NCI-H774 (cell line): Measurements from ENCODE around the gene TBC1D25.
A peak's percentile ranks its signal among the peaks of the same experiment; 100 is the strongest.

Experiments
- DNase-seq: peaks from one replicate; lab custom pipeline; 2025; lab: John Stamatoyannopoulos, UW

Gene TBC1D25, protein sequence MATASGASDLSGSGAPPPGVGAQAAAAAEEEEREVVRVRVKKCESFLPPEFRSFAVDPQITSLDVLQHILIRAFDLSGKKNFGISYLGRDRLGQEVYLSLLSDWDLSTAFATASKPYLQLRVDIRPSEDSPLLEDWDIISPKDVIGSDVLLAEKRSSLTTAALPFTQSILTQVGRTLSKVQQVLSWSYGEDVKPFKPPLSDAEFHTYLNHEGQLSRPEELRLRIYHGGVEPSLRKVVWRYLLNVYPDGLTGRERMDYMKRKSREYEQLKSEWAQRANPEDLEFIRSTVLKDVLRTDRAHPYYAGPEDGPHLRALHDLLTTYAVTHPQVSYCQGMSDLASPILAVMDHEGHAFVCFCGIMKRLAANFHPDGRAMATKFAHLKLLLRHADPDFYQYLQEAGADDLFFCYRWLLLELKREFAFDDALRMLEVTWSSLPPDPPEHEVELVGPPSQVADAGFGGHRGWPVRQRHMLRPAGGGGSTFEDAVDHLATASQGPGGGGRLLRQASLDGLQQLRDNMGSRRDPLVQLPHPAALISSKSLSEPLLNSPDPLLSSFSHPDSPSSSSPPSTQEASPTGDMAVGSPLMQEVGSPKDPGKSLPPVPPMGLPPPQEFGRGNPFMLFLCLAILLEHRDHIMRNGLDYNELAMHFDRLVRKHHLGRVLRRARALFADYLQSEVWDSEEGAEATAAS

GRCh38 chrX:48539345-48540027 is at the start of gene TBC1D25:
Gene TBC1D25 (plus strand): TSS chrX:48539714. CDS start chrX:48539798, 84 bp downstream.
- peak; percentile 91 for DNase-seq

DNA sequence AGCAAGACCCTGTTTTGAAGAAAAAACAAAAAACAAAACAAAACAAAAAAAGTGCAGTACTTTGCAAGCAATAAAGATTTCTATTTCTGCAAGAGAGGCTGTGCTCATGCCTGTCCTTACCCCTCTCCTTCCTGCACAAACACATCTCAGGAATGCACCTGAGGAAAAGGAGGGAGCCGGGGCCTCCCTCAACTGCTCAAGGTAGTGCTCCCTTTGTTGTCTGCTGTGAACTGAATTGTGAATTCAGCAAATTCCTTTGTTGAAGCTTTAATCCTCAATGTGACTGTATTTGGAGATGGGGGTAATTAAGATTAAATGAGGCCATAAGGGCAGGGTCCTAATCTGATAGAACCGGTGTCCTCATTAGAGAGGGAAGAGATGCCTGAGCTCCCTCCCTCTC is 49.6 kb upstream of the TBC1D25 start:
- no peak for DNase-seq

GRCh38 chrX:48490661-48491060 is 48.9 kb upstream of the TBC1D25 start:
- no peak for DNase-seq

GRCh38 chrX:48491809-48492208 is 47.7 kb upstream of the TBC1D25 start:
- no peak for DNase-seq

GRCh38 chrX:48492293-48492910 is 47.1 kb upstream of the TBC1D25 start:
- no peak for DNase-seq

GRCh38 chrX:48493890-48494364 is 45.6 kb upstream of the TBC1D25 start:
- peak; percentile 15 for DNase-seq

DNA sequence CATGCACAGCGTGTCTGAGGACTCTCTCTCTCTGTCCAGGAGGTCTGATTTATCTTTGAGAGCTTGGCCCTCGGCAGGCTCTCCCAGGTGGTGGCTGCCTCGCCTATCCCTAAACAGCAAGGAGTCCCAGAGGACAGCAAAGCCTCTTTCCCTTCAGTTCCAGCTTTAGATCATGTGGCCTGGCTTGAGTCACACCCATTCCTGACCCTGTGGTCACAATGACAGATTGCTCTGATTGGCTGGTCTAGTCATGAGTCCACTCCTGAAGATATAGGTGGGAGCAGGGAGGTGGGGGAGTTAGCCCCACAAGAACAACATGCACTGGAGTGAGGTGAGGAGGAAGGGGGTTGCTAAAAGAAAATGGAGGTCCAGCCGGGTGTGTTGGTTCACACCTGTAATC is 42.9 kb upstream of the TBC1D25 start:
- no peak for DNase-seq

- DNase-seq: no peak
Observed at GRCh38 chrX:48497871-48498270, 41.6 kb upstream of the TBC1D25 start.

GRCh38 chrX:48498374-48498809 is 41.1 kb upstream of the TBC1D25 start:
- no peak for DNase-seq

DNA sequence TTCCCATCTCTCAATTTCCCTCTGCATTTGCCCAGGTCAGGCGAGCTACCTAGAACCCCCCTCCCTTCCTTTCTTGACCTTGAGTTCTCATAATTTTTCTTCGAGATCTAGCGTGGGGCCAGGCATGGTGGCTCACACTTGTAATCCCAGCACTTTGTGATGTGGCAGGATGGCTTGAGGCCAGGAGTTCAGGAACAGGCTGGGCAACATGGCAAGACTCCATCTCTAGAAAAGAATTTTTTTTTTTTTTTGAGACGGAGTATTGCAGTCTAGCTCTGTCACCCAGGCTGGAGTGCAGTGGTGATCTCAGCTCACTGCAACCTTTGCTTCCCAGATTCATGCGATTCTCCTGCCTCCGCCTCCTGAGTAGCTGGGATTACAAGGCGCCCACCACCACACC is 35.3 kb upstream of the TBC1D25 start:
- DNase-seq: no peak

DNA sequence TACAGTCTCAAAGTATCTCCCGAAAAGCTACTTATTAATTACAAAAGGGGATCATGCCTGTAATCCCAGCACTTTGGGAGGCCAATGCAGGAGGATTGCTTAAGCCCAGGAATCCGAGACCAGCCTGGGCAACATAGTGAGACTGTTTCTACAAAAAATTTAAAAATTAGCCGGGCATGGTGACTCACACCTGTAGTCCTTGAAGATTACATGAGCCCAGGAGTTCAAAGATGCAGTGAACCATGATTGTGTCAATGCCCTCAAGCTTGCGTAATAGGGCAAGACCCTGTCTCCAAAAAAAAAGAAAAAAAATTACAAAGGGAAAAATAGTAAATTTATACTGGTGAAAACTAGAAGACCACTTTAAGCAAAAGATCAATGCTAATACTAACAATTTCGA is 34.0 kb upstream of the TBC1D25 start:
- no peak for DNase-seq

DNA sequence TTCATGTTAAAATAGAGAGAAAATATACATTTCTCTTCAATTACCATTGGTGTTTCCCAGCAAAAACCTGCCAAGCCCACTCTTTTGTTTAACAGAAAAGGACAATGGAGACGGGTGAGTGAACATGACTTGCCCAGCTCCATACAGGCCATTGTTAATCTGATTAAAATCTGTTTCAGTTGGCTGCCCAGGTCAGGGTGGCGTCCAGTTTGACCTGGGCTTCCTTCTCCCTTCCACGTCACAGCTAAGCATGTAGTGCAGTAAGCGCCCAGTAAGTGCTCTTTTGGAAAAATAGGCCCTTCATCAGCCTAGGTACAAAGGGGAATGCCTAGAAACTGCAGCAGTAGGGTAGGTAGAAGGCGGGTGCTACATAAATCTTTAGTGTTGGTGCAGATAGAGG is 32.3 kb upstream of the TBC1D25 start:
- no peak for DNase-seq

- peak; percentile 54 for DNase-seq
Observed at GRCh38 chrX:48508400-48509244, 30.9 kb upstream of the TBC1D25 start, which contains the start of gene PORCN. Gene PORCN (plus strand): TSS chrX:48508992. CDS start chrX:48509821, 829 bp downstream.

DNA sequence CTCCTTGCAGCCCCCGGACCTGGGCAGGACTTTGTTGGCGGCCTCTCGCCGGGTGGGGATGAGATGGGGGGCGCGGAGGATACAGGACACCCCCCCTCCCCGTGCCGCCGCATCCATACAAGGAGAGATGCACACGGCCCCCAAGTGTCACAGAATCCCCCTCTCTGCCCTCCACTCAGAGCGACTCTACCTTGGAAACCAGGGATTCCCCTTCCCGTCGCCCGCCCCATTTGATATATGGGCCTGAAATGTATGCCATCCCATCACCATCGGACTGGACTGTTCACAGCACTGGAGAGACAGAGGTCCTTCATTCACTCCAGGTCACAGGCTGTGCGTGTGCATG is 30.3 kb upstream of the TBC1D25 start:
- DNase-seq: no peak

GRCh38 chrX:48509619-48510018 is 29.9 kb upstream of the TBC1D25 start:
- DNase-seq: no peak

- DNase-seq: no peak
Observed at GRCh38 chrX:48511560-48511959, 28.0 kb upstream of the TBC1D25 start.

GRCh38 chrX:48512371-48512935 is 27.1 kb upstream of the TBC1D25 start:
- no peak for DNase-seq

GRCh38 chrX:48513670-48514069 is 25.8 kb upstream of the TBC1D25 start:
- DNase-seq: no peak

DNA sequence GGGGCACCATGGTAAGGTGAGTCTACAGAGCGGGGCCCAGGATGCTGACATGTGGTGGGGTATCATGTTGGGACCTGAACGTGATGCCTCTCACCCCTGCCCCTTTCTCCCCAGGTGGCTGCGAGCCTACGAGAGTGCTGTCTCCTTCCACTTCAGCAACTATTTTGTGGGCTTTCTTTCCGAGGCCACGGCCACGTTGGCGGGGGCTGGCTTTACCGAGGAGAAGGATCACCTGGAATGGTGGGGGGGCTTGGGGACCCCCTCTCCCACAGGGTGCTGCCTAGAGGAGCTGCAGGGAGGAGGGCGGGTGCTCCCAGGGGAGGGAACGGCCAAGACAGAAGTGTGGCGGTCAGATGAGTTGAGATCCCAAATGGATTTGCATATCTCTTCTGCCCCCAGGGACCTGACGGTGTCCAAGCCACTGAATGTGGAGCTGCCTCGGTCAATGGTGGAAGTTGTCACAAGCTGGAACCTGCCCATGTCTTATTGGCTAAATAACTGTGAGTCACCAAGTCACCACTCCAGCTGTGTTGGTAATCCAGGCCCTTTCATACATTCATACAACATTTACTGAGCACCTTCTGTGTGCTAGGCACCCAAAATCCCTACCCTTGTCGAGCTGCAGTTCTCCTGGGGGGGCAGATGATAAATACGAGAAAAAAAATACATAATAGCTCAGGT is 25.2 kb upstream of the TBC1D25 start:
- no peak for DNase-seq

DNA sequence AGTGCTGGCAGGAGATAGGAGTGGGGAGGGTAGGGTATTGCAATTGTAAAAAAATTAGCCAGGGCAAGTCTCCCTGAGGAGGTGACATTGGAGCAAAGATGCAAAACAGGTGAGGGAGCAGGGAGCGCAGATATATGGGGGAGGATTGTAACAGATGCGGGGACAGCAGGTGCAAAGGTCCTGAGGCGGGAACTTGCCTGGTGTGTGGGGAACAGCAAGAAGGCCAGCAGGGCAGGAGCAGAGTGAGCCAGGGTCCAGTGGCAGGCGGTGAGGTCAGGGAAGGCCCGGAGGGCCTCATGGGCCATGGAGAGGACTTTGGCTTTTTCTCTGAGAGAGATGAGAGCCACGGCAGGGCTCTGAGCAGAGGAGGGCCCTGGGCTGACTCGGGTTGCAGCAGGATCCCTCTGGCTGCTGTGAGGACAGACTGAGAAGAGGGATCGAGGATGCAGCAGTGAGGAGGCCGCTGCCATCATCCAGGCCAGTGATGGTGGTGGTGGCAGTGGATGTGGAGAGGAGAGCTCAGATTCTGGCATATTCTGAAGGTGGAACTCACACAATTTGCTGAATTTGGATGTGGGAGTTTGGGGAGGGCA is 24.6 kb upstream of the TBC1D25 start:
- no peak for DNase-seq
